Measurements from ENCODE around the gene MIPEP.

DNA sequence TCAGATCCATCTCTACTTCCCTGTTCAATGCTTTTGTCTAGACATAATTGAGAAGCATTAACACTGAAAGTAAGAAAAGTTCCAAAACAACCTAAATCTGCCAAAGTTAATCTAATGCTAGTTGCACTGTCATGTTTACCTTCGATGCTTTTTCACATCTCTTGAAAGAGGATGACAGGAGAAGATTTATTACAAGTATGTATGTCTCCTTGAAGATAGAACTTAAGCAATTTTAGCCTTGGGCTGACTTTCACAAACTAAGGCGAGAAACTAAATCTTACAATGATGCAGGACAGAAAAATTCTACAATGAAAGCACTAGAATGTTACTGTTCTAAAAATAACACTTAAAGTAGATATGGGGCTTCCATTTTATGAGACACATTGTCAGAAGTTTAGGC is 64.0 kb downstream of the MIPEP start:
- TF ChIP-seq POLR2A (IDR thresholded peaks at IDR 0.05) (no peak), POLR2AphosphoS5 (IDR thresholded peaks at IDR 0.05) (no peak)
- TF ChIP-seq, protein P1, sequence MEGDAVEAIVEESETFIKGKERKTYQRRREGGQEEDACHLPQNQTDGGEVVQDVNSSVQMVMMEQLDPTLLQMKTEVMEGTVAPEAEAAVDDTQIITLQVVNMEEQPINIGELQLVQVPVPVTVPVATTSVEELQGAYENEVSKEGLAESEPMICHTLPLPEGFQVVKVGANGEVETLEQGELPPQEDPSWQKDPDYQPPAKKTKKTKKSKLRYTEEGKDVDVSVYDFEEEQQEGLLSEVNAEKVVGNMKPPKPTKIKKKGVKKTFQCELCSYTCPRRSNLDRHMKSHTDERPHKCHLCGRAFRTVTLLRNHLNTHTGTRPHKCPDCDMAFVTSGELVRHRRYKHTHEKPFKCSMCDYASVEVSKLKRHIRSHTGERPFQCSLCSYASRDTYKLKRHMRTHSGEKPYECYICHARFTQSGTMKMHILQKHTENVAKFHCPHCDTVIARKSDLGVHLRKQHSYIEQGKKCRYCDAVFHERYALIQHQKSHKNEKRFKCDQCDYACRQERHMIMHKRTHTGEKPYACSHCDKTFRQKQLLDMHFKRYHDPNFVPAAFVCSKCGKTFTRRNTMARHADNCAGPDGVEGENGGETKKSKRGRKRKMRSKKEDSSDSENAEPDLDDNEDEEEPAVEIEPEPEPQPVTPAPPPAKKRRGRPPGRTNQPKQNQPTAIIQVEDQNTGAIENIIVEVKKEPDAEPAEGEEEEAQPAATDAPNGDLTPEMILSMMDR (IDR thresholded peaks at IDR 0.05), result no peak

All from transverse colon (tissue), 4 donors.